ENCODE data around the gene TNFRSF12A. TPM values are rescaled to one million over a fixed set of nuclear protein-coding genes. Genes with fewer than 3 reads are reported as not detected.

The TNFRSF12A gene
- total and polyA plus RNA-seq, 9 of the 15 experiments (the other 6 are each of a cell fraction or from before 2014, with no cell fraction given), result 0.41 to 61.8 (median 26.5) TPM

- TF ChIP-seq ZFX (CRISPR knock-in tag; IDR thresholded peaks at IDR 0.05), result no peak
- TF ChIP-seq HMGXB4 (CRISPR knock-in tag; IDR thresholded peaks at IDR 0.05), result no peak
- no peak for TF ChIP-seq MBD1 (CRISPR knock-in tag; IDR thresholded peaks at IDR 0.05)
- no peak for TF ChIP-seq ZNF431 (CRISPR knock-in tag; IDR thresholded peaks at IDR 0.05)
- peak; percentile 81 for TF ChIP-seq POLR2AphosphoS5 (IDR thresholded peaks at IDR 0.05; ENCODE audit: control insufficient read depth, insufficient read depth, low read depth, low read length)
- no peak for TF ChIP-seq TGIF2 (CRISPR knock-in tag; IDR thresholded peaks at IDR 0.05)
- no peak for TF ChIP-seq ZNF384 (IDR thresholded peaks at IDR 0.05; ENCODE audit: low read depth, low read length)
- TF ChIP-seq HINFP (tag; conservative IDR thresholded peaks at IDR 0.05; ENCODE audit: low read depth), result no peak
- no peak for TF ChIP-seq DLX4 (CRISPR knock-in tag; IDR thresholded peaks at IDR 0.05)
- no peak for TF ChIP-seq PYGO2 (tag; IDR thresholded peaks at IDR 0.05)
- no peak for TF ChIP-seq ZNF77 (CRISPR knock-in tag; IDR thresholded peaks at IDR 0.05)
- TF ChIP-seq CREB1 (IDR thresholded peaks at IDR 0.05), result no peak
- TF ChIP-seq CREB1 (CRISPR knock-in tag; IDR thresholded peaks at IDR 0.05), result no peak
- TF ChIP-seq KLF6 (CRISPR knock-in tag; IDR thresholded peaks at IDR 0.05; ENCODE audit: borderline replicate concordance), result no peak
- TF ChIP-seq FOXM1 (IDR thresholded peaks at IDR 0.05; ENCODE audit: low read depth), result no peak
- no peak for TF ChIP-seq FOXM1 (CRISPR knock-in tag; IDR thresholded peaks at IDR 0.05; ENCODE audit: low read depth)
- no peak for TF ChIP-seq MYBL2 (IDR thresholded peaks at IDR 0.05; ENCODE audit: low read depth)
- TF ChIP-seq MYBL2 (CRISPR knock-in tag; IDR thresholded peaks at IDR 0.05; ENCODE audit: borderline replicate concordance), result no peak
- peak in 1 of 2 experiments; percentile 85; a peak in 2 of 4 replicates for TF ChIP-seq NONO (IDR thresholded peaks at IDR 0.05; ENCODE audit: low read depth in 2 of 2, low read length in 1 of 2)
- no peak for TF ChIP-seq FOXP1 (CRISPR knock-in tag; IDR thresholded peaks at IDR 0.05)
- peak; percentile 61 for TF ChIP-seq CCNT2 (IDR thresholded peaks at IDR 0.05; ENCODE audit: borderline replicate concordance, extremely low read depth, insufficient read length, low read depth, low read length)
- TF ChIP-seq ZNF232 (CRISPR knock-in tag; IDR thresholded peaks at IDR 0.05), result no peak
- no peak for TF ChIP-seq NEUROD1 (IDR thresholded peaks at IDR 0.05; ENCODE audit: borderline replicate concordance, low read depth, low read length, partially characterized antibody)
- no peak for TF ChIP-seq SMAD2 (IDR thresholded peaks at IDR 0.05; ENCODE audit: low read depth, low read length)
- TF ChIP-seq JUN (IDR thresholded peaks at IDR 0.05; ENCODE audit: borderline replicate concordance, low read depth, low read length), result no peak
- no peak for TF ChIP-seq JUN (CRISPR knock-in tag; IDR thresholded peaks at IDR 0.05; ENCODE audit: borderline replicate concordance)
These were observed at the start of gene TNFRSF12A (continued) for GRCh38 chr16:3020247-3020603.

All from K562 (cell line).